ENCODE results near the gene TOGARAM2.

The TOGARAM2 gene

GRCh38 chr2:28997847-28998735 lies 17.0 kb downstream of the TOGARAM2 start:
- no peak for DNase-seq (ENCODE audit: low read depth in 2 of 2)

- no peak for DNase-seq (ENCODE audit: low read depth in 2 of 2)
Measured at GRCh38 chr2:29000481-29000880, 19.4 kb downstream of the TOGARAM2 start.

- no peak for DNase-seq (ENCODE audit: low read depth in 2 of 2)
Measured at GRCh38 chr2:29000956-29001355, 19.9 kb downstream of the TOGARAM2 start.

DNA sequence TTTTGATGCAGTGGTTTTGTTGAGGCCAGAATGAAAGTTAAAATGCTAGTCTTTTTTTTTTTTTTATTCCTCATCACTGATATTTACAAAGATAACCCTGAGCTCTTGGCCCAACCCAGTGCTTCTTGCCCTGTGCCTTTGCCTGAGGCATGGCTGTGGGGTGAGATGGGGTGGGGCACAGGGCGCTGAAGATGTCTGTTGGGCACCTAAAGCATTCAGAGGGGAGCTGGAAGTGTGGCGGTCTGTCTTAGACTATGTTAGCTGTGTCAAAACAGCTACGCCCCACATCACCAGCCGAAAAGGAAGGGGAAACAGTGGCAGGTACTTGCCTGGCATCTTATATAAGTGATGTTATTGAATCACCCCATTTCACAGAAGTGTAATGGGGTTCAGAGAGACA lies 20.7 kb downstream of the TOGARAM2 start:
- no peak for DNase-seq (ENCODE audit: low read depth in 2 of 2)

DNA sequence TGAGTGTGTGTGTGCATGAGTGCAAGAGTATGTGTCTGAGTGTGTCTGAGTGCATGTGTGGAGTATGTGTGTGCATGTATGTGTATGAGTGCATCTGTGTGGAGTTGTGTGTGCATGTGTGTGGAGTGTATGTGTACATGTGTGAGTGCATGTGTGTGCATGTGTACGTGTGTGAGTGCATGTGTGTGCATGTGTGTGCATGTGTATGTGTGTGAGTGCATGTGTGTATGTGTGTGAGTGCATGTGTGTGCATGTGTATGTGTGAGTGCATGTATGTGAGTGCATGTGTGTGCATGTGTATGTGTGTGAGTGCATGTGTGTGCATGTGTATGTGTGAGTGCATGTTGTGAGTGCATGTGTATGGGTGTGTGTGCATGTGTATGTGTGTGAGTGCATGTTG lies 23.7 kb downstream of the TOGARAM2 start:
- no peak for DNase-seq (ENCODE audit: low read depth in 2 of 2)

DNA sequence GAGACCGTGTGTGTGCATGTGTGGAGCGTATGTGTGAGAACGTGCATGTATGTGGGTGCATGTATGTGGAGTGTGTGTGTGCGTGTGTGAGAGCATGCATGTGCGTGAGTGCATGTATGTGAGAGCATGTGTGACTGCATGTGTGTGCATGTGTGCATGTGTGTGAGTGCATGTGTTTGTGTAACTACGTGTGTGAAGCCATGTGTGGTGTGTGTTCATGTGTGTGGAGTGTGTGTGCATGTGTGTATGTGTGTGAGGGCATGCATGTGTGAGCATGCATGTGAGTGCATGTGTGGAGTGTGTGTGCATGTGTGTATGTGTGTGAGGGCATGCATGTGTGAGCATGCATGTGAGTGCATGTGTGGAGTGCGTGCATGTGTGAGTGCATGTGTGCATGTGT lies 24.2 kb downstream of the TOGARAM2 start:
- no peak for DNase-seq (ENCODE audit: low read depth in 2 of 2)

- no peak for DNase-seq (ENCODE audit: low read depth in 2 of 2)
Measured at GRCh38 chr2:29006092-29006979, 25.2 kb downstream of the TOGARAM2 start.

DNA sequence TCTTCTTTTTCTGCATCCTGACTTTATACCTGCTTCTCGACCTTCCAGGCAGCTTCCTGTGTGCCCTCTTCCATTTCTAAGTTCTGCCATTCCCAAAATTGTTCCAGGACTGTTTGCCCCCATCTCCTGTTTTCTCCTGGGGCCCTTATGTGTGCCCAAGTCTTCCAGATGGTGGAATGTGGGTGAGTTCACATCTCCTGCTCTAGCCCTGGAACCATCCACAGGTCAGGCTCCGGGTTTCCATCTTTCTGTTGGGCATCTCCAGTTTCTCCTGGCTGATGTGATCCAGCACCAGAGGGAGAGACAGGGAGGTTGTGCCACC lies 25.8 kb downstream of the TOGARAM2 start:
- DNase-seq (ENCODE audit: low read depth in 2 of 2): no peak

- no peak for DNase-seq (ENCODE audit: low read depth in 2 of 2)
Measured at GRCh38 chr2:29009270-29009669, 28.2 kb downstream of the TOGARAM2 start.

- DNase-seq (ENCODE audit: low read depth in 2 of 2): no peak
Measured at GRCh38 chr2:29009711-29010677, 28.9 kb downstream of the TOGARAM2 start.

DNA sequence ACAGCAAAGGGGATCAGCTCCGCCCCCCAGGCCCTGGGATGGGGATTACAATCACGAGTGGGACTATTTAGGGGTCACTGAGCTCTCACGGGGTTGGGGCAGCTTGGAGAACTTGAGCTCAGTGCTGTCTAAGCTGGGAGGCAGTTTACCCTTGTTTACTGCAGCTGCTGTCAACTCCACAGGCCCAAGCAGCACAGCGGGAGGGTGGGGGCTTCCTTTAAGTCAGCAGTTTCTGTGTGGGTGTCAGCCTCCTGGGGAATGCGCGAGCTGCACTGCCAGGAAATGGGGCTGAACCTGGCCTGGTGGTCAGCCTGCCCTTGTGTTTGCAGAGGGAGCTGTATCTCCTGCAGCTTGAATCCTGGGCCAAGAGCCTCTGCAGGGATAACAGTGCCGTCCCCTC lies 29.8 kb downstream of the TOGARAM2 start:
- peak in 1 of 2 donors; percentile 31 for DNase-seq (ENCODE audit: low read depth in 2 of 2)

- peak; percentile 49 to 50 for DNase-seq (ENCODE audit: low read depth in 2 of 2)
Measured at GRCh38 chr2:29011418-29012060, 30.4 kb downstream of the TOGARAM2 start.

DNA sequence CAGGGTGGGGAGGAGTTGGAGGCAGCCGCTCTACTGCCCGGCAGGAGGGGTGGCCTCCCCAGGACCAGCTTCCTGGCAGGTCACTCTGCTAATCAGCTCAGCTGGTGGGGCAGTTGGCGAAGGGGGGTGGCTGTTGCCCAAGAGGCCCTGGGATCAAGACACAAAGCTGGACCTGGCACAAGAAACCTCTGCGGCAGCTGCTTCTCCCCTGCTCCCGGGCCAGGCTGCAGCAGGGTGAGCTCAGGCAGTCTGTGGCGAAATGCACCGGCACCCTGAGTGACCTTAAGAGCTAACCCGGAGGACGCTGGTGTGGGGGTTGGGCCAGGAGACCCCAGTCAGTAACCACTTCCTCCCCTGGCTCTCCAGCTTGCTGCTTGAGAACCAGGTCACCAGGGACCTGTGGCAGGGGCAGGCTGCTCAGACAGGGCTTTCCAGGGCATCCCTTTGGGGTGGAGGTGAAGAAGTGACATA lies 31.1 kb downstream of the TOGARAM2 start:
- no peak for DNase-seq (ENCODE audit: low read depth in 2 of 2)

DNA sequence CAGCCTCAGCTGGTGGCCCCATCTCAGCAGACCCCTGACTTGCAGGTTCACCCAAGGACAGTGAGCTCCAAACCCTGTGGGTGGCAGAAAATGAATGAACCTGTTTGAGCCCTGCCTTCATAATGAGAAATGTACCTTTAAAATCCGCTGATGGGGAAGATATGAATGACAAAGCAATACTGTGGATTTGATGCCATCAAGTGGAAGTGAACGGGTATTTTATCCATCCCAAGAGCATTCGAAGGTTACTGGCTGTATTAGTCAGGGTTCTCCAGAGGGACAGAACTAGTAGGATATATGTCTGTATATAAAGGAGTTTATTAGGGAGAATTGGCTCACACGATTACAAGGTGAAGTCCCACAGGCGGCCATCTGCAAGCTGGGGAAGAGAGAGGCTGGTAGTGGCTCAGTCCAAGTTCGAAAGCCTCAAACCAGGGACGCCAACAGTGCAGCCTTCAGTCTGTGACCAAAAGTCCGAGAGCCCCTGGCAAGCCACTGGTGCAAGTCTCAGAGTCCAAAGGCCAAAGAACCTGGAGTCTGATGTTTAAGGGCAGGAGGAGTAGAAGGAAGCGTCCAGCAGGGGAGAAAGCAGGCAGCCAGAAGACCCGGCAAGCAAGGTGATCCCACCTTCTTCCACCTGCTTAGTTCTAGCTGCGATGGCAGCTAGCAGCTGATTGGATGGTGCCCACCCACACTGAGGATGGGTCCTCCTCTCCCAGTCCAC lies 32.1 kb downstream of the TOGARAM2 start:
- DNase-seq (ENCODE audit: low read depth in 2 of 2): no peak

DNA sequence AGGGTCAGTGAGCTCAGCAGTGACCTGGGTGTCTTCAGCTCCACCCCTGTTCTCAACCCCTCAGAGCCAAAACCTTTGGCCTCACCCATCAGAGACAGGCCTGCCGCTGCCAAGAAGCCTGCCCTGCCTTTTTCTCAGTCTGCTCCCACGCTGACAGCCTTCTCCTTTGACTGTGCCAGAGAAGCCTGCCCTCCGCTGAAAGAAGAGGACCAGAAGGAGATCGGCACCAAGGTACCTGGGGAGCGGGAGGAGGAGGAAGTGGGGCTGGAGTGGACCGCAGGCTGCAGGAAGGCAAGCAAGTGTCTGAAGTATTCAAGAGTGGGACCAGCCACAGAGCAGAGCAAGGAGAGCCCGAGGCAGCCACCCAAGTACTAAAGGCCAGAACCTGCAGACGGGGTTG lies 33.2 kb downstream of the TOGARAM2 start:
- no peak for DNase-seq (ENCODE audit: low read depth in 2 of 2)

DNA sequence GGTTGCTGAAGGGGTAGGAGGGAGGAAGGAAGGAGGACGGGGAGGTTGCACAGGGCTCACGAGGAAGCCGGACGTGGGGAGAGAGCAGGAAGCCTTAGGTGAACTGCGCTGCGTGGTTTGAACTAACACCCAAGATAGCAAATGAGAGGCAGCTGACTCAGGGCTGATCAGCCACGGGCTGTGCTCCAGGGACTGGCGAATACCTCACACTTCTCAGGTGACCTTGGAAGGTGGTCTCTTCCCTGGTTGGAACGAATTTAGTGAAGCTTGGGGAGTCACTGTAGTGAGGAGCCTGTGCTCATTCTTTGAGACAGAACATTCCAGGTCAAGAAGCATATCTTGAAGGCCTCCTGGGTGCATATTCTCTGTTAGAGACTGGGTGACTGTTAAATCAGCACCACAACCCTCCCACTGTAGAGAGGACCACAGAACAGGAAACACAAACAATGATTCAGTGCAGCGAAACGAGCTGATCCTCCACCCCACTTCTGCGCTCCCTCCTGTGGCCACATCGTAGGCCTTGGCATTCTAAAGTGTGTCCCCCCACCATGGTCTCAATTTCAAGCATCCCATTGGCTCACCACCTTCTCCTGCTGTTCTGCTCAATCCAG lies 33.8 kb downstream of the TOGARAM2 start:
- peak; percentile 52 to 53 for DNase-seq (ENCODE audit: low read depth in 2 of 2)

DNA sequence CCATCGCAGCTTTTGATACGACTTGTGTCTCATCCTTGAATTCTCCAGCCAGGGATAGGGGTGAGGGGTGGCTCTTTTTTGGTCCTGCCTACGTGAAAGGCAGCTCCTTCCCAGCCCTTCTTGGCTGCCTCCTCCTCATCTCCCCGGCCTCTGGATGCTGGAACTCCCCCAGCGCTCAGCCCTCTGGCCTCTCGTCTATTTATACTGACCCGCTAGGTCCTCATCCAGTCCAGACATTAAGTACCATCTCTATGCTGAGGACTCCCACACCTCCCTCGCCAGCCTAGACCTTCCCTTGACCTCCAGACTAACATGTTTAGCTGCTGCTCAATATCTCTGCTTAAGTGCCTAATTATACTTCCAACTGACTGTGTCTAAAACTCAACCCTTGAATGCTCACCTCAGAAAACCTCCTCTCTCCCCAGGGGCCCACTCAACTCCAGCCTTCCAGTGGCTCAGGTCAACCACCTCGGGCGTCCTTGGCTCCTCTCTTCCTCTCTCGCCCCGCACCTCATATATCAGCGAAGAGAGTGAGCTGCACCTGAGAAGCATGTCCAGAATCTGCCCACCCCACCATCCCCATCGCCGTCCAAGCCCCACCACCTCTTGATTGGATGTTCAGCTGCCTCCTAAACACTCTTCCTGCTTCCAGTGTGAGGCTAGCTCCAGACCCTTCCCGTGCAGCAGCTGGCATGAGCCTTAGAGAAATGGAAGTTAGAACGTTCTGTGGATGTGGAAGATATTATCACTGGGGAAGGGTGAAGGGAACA lies 34.8 kb downstream of the TOGARAM2 start:
- no peak for DNase-seq (ENCODE audit: low read depth in 2 of 2)

GRCh38 chr2:29016504-29016903 lies 35.4 kb downstream of the TOGARAM2 start:
- no peak for DNase-seq (ENCODE audit: low read depth in 2 of 2)

All from stimulated activated CD8-positive, alpha-beta memory T cell treated with anti-CD3 and anti-CD28 coated beads, Interleukin-15, amount 100 ng/mL, for 4 hours (primary cell).